PFSK-1 (cell line): ENCODE measurements around the gene RNF151.

ENCODE experiments used
- FOXP2 ChIP-seq: optimal IDR thresholded peaks from 2 replicates; pipeline ENCODE3; 2011; ENCODE audit warnings: borderline replicate concordance, control low read depth, inconsistent platforms; ENCODE audit not compliant: insufficient read depth; ENCODE audit errors: extremely low read length, extremely low read depth
- POLR2AphosphoS5 ChIP-seq: IDR thresholded peaks from 2 replicates; pipeline ENCODE4 v1.6.1; 2012; ENCODE audit warnings: low read depth, mild to moderate bottlenecking, control low read depth, low read length, moderate library complexity
- SIN3A ChIP-seq: IDR thresholded peaks from 2 replicates; pipeline ENCODE4 v1.6.1; 2012; ENCODE audit warnings: mild to moderate bottlenecking, low read length, moderate library complexity, borderline replicate concordance; ENCODE audit not compliant: insufficient read depth
- TAF1 ChIP-seq: IDR thresholded peaks from 2 replicates; pipeline ENCODE4 v1.6.1; 2012; ENCODE audit warnings: low read length, control low read depth, borderline replicate concordance; ENCODE audit not compliant: insufficient read depth

DNA sequence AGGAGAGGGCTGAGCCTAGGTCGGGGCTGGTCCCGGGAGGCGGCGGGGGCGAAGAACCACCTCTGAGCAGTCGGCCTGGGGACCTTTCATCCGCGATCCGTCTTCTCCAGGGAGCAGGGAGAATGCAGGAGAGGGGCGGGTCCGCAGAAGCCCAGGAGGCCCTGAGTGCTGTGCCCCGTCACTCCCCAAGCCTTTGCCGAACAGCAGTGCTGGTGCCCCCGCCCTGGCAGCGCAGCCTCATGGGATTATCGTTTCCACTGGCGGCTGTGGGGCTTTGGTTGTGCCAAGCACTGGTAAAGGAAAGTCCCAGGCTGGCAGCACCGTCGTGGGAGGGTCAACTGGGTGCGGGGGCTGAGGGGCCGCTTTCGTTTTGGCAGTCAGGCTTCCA, 5.8 kb downstream of the RNF151 start:
- no peak for TF ChIP-seq POLR2AphosphoS5
- no peak for TF ChIP-seq SIN3A
- TF ChIP-seq TAF1 = no peak
- TF ChIP-seq FOXP2 = no peak
